HepG2 (cell line): ENCODE measurements around the gene TNNI2.

Experiments used
- EZH2 ChIP-seq: conservative IDR thresholded peaks from 2 replicates; pipeline ENCODE4 v1.6.1; 2012; ENCODE audit warnings: mild to moderate bottlenecking, low read depth, low read length, moderate library complexity
- GLI4 ChIP-seq: sonication (generic); formaldehyde crosslinking; IDR thresholded peaks from 2 replicates; pipeline ENCODE4 v1.5.1; 2020; ENCODE audit warnings: missing genetic modification reagents, mild to moderate bottlenecking, moderate library complexity, borderline replicate concordance
- ZNF235 ChIP-seq: sonication (generic); formaldehyde crosslinking; IDR thresholded peaks from 2 replicates; pipeline ENCODE4 v1.8.1; 2023; ENCODE audit warnings: mild to moderate bottlenecking, missing genetic modification reagents, borderline replicate concordance

- no peak for TF ChIP-seq GLI4 (CRISPR knock-in tag)
- no peak for TF ChIP-seq EZH2
- TF ChIP-seq ZNF235 (CRISPR knock-in tag): no peak
These were observed 17.2 kb upstream of the TNNI2 start for GRCh38 chr11:1821562-1821961.
